HG03558 (cell line): ENCODE data around the gene CRMP1.
"Not testable (repeated sequence)": the region's sequence is repeated elsewhere in the genome, so short reads cannot be mapped to it uniquely, and the experiment has no call there.

ENCODE experiments used
- ATAC-seq: cut with Tn5 transposase; IDR thresholded peaks from one replicate; pipeline ENCODE4 v1.9.1; 2021; ENCODE audit warnings: moderate number of reproducible peaks; ENCODE audit not compliant: unreplicated experiment; ENCODE audit errors: extremely low read depth

The CRMP1 gene

DNA sequence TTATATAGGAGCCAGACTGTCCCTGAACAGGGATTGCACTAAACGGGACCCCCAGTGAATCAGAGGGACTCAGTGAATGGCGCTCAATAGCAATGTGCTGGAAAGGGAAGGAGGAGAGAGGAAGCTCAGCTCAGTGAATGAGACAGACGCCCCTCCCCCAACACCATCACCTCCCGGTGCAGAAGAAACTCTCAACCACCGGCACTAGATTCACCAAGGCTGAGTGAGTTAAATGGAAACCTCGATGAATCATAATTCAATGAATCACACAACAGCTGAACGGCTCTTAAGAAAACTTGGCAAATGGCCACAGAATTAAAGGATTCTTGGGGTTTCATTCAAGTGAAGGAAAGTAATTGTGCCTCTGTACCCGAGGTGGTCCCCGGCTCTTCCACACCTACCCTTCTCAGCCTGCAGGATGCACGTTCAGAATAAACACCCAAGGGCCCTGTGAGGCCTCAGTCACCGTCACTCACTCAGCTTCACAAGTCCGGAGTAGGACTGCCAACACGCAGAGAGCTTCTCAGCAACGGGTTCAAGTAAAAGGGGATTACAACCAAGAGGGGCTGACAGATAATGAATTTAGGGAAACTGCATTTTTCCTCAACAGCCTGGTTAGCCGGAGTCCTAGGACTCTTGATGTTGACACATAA, 29.3 kb downstream of the CRMP1 start:
- ATAC-seq = no peak

DNA sequence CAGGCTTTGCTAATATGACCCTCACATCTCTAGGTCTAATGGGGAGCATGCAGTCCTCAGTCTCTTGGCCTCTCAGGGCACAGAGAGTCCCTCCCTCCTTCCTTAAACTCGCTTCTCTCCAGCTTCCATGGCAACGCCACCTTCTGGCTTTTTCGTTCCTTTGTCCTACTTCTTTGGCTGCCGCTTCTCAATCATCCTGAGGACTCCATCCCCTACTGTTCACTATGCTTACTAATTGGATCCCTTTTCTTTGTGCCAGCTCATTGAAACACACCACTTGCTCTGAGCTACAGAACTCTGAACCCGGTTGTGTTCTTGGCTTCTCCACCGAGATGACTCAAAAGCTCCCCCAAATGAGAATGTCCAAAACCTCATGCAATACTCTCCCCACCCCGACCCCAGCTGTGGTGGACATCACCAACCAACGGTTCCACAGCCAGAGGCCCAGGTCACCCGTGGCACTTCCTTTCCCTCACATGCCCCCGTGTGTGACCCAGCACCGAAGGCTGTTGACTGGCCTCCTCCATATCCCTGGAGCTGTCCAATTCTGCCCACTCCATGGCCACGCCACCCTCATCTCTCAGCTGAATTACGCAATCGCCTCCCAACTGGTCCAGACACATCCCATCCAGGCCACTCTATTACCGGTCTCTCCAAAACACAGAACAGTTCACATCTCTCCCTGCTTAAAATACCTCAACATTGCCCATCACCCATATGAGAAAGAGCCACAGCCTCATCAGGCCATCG, 34.7 kb downstream of the CRMP1 start:
- ATAC-seq = no peak

DNA sequence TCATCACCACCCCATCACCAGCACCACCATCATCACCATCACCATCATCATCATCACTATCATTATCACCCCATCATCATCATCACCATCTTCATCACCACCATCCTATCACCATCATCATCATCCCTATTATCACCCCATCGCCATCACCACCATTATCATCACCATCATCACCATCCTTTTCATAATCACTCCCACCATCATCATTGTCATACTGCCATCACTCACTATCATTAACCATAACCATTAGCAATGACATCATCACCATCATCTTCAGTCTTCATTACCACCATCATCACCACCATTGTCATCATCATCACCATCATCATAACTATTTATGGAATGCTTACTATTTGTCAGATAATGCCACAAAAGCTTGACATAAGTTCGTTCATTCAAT, 35.7 kb downstream of the CRMP1 start:
- no peak for ATAC-seq

DNA sequence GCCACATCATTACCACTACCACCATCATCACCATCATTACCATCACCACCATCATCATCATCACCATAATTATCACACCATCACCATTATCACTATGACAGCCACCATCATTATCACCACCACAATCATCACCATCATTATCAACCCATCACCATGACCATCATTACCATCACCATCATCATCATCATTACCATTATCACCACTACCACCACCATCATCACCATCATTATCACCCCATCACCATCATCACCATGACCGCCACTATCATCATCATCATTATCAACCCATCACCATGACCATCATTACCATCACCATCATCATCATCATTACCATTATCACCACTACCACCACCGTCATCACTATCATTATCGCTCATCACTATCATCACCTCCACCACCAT, 36.5 kb downstream of the CRMP1 start:
- not testable (repeated sequence) for ATAC-seq

DNA sequence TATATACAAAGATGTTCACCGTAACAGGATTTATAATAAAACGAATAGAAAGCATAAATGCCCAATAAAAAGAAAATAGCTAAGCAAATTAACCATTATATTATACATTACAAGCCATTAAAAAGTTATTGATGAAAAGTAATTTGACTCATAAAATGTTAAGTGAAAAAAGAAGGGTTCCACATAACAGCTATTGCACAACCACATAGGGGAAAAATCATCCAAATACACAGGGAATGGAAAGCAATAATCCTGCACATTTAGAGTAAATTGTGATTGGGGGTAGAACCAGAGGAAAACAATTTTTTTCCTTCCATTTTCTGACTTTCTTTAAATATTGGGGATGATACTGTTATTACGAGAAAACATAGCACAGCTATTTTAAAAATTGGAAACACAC, 38.0 kb downstream of the CRMP1 start:
- no peak for ATAC-seq

DNA sequence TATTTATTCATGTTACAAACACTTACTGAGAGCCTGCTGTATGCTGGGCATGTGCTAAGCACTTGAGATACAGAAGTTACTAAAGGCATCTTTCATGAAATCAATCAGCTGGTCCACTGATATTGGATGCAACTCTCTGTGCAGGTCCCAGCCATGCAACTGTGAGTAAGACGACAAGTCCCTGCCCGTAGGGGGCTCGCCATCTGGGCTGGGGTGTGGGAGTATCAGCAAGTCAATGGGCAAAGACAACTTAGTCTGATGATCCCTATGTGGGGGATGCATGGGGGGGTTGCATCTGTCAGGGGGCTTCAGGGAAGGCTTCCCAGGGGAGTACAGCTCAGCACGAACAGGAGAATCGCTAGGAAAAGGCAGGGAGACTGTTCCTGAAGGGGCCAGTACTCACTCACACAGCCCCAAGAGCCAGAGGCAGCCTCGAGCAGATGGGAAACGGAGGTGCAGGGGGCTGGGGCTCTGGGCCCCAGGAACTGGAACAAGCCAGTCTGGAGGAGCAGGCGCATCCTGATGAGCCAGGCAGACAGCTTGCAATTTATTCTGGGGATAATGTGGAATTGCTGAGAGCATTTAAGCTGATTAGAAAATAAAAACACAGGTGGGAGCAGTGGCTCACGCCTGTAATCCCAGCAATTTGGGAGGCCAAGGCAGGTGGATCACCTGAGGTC, 40.2 kb downstream of the CRMP1 start:
- no peak for ATAC-seq

DNA sequence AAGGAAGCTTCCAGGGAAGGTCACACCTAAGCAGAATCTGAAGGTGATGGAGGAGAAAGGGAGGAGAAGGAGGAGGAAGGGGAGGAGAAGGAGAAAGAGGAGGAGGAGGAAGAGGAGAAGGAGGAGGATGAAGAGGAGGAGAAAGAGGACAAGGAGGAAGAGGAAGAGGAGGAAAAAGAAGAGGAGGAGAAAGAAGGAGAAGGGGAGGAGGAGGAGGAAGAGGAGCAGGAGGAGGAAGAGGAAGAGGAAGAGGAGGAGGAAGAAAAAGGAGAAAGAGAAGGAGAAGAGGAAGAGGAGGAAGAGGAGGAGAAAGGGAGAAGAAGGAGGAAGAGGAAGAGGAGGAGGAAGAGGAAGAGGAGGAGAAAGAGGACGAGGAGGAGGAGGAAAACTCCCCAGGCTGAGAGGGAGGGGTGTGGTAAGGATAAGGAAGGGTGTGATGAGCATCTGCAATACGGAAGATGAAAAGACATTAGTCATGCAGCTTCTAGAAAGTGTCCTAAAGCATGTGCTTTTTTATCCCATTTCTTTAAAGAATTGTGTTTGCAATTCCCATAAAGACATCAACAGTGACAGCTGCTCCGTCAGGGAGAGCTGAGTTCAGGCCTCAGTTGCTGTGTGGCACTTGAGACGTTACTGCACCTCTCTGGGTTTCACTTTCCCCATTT, 41.1 kb downstream of the CRMP1 start:
- no peak for ATAC-seq

DNA sequence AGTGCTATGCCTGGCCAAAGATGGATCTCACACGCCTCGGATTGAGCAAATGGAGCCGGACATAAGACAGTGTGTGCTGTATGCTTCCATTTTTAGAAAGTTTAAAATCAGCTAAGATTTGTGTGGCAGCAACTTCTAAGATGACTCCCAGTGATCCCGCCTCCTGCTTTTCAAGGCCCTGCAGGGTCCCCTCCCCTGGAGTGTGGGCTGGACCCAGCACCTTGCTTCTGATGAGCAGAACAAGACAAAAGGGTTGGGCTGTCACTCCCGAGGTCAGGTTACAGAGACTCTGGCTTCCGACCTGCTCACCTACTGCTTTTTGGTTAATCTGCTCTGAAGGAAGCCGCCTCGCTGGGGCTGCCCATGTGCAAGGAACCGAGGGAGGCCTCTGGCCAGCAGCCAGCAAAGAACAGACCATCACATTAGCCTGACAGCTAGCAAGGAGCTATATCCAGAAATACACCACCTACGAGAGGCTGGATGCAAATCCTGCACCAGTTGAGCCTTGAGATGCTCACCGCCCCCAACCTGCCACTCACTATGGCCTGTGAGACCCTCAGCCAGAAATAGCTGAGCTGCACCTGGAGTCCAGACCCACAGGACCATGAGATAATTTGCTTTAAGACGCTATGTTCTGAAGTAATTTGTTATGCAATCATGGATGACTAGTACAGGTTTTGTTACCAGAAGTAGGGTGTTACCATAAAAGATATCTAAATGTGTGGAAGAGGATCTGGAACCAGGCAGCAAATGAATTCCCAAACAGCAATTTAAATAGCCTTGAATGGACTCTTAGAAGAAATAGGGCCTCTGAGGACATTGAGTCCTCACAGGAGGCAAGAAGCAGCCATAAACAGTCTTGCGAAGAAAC, 47.6 kb downstream of the CRMP1 start:
- ATAC-seq = no peak

DNA sequence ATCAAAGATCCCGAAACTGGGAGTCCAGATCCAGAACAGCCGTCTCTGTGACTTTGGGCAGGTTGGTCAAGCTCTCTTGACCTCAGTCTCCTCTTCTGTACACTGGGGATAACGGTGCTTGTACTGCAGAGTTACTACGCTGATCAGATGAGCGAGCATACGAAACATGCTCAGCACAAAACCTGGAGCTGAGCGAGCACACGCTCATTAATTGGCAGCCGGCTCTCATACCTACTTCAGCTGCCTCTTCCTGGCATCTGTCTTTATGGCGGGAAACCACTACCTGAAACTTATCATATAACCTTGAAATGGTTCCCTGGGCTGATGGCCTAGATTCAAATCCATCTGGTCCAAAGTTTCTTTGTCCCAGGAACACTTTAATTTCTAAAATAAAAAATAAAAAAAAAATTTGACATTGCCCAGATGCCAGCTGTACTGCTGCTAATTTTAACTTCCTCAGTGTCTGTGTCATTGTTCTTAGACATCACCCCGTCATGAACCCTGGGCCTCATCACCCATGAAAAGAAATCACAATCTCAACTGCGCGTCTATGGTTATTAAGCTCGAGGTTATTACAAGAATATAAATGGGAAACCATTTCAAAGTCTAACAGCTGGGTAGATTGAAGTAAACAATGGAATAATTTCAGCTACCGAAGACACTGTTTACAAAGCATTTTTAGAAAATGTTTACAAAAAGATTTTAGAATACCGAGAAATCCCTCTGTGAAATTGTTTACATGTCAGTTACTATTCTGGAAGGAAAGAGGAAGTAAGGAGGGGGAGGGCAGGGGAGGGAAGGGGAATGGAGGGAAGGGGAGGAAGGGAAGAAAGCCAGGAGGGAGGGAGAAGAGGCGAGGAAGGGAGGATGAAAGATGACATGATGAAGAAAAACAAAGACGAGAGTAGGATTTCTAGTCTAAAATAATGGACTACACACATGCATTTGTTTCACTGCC, 49.0 kb downstream of the CRMP1 start:
- no peak for ATAC-seq

DNA sequence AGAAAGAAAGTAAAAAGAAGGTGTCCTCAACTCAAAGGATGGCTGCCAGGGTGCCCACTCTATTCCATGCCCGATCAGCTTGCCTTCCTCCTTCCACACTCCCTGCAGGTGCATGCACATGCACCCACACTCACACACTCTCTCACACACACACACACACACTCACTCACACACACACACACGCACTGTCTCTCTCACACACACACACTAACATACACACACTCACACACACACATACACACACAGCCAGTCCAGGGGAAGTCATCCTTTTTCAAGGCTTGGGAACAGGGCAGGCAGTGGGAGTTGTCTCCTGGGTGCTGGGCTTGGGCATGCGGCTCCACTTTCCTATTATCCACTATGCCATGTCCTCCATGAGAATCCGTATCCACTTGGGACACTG, 50.4 kb downstream of the CRMP1 start:
- no peak for ATAC-seq

DNA sequence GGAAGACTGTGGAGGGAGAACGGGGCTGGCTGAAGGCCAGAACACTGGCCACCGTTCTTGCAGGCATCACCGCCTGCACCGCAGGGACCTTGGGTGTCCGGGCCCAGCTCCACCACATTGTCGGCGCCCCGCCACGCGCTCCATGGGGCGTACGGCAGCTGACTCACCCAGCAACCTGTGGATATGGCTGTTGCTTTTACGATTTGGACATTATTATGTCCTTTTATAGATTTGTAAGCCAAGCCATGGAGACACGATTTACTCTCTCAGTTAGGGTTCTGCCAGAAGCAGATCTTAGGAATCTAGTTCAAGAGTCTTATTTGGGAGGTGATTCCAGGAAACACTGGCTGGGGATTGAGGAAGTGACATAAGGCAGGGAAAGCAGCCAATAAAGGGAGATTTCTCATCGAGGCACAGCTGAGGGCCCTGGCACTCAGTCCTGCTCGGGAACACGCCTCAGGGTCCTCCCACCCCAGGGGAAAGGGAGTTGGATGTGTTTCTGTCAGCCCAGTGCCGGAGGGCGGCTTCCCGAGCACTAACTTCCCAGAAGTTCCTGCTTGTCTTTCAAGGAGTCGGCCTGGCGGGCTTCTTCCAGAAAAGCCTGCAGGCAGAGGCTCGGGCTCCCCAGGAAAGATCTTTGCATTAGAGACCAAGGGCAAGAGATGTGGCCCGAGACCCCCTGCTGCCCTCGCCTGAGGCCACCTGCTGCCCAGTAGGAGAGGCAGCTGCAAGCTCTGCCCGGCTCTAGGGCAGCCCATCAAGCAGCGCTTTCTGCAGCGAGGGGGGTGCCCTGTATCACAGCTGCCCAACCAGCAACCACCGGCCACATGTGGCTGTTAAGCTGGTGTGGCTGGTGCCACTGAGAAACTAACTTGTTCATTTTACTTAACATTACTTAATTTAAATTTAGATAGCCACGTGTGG, 52.9 kb downstream of the CRMP1 start:
- no peak for ATAC-seq

DNA sequence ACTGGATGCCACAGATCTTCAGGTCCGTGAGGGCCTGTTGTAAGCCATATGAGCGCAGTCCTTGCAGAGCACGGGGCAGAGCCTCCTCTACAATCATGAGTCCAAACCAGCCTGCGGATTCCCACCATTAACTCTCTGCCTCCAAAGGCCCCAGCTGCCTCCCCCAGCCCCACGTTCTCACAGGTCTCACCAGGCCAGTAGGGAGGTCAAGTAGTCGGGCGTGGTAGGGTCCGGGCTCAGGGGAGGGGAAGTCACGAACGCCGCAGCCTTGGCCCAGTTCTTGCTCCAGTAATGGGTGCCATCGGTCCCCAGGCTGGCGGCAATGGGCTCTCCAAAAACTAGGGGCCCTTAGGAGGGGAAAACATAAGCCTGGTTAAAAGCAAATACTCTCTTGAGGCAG, 53.6 kb downstream of the CRMP1 start:
- no peak for ATAC-seq

DNA sequence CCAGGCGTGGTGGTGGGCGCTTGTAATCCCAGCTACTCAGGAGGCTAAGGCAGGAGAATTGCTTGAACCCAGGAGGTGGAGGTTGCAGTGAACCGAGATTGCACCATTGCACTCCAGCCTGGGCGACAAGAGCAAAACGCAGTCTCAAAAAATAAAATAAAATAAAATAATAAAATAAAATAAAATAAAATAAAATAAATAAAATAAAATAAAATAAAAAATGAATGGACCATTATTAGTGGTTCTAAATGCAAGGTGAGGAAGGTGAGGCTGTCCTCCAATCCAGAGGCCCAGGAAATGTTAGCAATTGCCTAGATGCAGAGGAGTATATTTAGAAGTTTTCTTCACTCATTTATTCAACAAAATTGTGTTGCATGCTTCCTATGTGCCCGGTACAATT, 55.4 kb downstream of the CRMP1 start:
- ATAC-seq = not testable (repeated sequence)

DNA sequence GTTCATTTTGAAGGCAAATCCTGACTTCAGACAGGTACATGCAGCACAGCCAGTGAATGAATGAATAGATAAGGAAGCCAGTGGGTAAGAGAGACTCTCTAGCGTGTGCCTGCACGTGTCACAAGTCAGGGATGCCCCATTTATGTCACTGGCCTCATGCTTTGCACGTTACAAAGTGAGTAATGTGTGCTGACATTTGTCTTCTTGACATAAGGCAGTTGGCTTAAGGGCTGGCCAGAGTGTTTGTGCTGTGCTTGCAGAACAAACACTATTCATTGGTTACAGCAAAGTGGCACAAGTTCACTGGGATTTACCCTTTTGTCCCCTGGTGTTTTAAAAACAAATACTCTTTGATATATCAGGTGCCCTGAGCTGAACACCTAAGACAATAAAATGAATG, 55.9 kb downstream of the CRMP1 start:
- ATAC-seq = no peak

DNA sequence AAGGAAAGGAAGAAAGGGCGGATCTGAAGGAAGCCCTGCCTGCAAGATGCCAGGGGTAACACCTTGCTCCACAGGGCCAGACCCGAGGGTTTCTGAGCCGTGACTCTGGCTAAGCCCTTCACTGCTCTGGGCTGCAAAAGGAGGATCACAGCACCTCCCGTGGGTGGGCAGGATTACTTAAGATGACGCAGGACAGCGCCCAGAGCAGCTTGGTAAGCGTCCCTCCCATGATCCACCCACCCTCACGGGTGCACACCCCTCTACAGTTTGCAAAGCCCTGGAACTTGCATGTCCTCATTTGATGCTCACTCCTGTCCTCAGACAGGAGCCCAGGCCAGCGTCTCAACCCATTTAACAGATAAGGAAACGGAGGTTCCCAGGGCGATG, 64.9 kb downstream of the CRMP1 start:
- no peak for ATAC-seq

DNA sequence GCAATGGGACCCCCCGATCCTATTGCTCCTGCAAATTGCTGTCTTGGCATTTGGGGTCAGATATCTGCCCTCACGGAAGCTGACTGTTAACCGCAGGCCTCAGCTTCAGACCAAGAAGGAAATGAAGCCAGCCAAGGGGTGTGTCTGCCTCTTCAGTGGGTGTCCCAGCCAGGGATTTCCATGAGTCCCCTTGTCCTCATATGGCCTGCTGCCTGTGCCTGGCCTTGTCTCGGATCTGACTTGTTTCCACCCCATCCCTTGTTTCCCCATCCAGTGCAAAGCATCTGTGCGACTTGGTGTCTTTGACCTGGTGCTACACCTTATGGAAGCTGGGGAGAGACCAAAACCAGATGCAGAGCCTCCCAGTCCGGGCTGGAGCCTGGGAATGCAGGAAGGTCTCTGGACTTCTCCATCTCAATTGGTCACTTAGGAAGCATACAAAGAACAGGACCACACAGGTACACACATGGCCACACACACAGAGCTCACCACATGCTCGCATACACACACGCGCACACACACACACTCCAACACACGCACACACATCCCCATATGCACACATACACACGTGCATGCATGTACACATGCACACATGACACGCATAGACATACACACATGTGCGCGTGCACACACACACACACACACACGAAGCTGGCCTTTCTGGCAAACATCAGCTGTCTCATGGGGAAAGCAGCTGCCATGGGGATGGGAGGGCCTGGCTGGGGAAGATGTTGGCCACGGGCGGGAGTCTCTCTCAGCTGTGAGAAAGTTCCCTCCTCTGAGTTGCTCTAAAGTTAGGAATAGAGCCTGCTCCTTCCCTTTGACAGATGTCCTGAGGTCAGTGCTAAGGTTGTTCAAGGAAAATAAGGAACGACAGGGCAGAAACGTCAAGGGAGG, 65.5 kb downstream of the CRMP1 start:
- ATAC-seq = no peak
